Fibroblast of peridontal ligament (primary cell): ENCODE data around the gene DEDD2.
"Not testable (repeated sequence)": the region's sequence is repeated elsewhere in the genome, so short reads cannot be mapped to it uniquely, and the experiment has no call there.

Experiments used
- DNase-seq: peaks from one replicate; pipeline ENCODE4 v3.0.0-alpha.2; 2010; ENCODE audit errors: extremely low read depth

Gene DEDD2

GRCh38 chr19:42217520-42218437 is at the start of gene DEDD2:
Gene DEDD2 (minus strand): TSS chr19:42217677. CDS start chr19:42217007, 670 bp downstream.
- DNase-seq = peak; percentile 96

- not testable (repeated sequence) for DNase-seq
These were observed 49.6 kb upstream of the DEDD2 start for GRCh38 chr19:42266928-42267603.

GRCh38 chr19:42266105-42266504 is 48.6 kb upstream of the DEDD2 start:
- DNase-seq = not testable (repeated sequence)

- DNase-seq = no peak
These were observed 44.3 kb upstream of the DEDD2 start for GRCh38 chr19:42261763-42262162.

GRCh38 chr19:42257842-42258241 is 40.4 kb upstream of the DEDD2 start:
- not testable (repeated sequence) for DNase-seq

- DNase-seq = peak; percentile 44
These were observed 38.6 kb upstream of the DEDD2 start for GRCh38 chr19:42255766-42256745.

- DNase-seq = peak; percentile 78
These were observed 37.6 kb upstream of the DEDD2 start, which contains the start of gene ERF for GRCh38 chr19:42254850-42255765. Gene ERF (minus strand): TSS chr19:42255128. CDS start chr19:42254999, 129 bp downstream.

- DNase-seq = no peak
These were observed 36.8 kb upstream of the DEDD2 start for GRCh38 chr19:42254089-42254849.

GRCh38 chr19:42253245-42254088 is 36.0 kb upstream of the DEDD2 start:
- DNase-seq = no peak

- DNase-seq = peak; percentile 62
These were observed 35.1 kb upstream of the DEDD2 start for GRCh38 chr19:42252365-42253244.

- DNase-seq = no peak
These were observed 34.3 kb upstream of the DEDD2 start for GRCh38 chr19:42251572-42252358.

- no peak for DNase-seq
These were observed 33.4 kb upstream of the DEDD2 start for GRCh38 chr19:42250666-42251531.

- DNase-seq = no peak
These were observed 32.7 kb upstream of the DEDD2 start for GRCh38 chr19:42250183-42250665.

GRCh38 chr19:42249769-42250168 is 32.3 kb upstream of the DEDD2 start:
- no peak for DNase-seq

GRCh38 chr19:42249149-42249750 is 31.8 kb upstream of the DEDD2 start:
- no peak for DNase-seq
